Thoracic aorta (tissue), 2 donors: ENCODE results near the gene UVRAG. TPM values are rescaled to one million over a fixed set of nuclear protein-coding genes. Genes with fewer than 3 reads are reported as not detected.

Source experiments
- ATAC-seq: fragments of 150-250 bp; one replicate; pipeline ENCODE4 v1.8.0; 2017; ENCODE audit warnings: low read depth; ENCODE audit not compliant: insufficient number of reproducible peaks, low FRiP score
- DNase-seq: peaks from one replicate; pipeline ENCODE4 v3.0.0-alpha.2; 2020; ENCODE audit warnings: low spot score
- H3K27ac ChIP-seq, 2 donors: fragments of 200-600 bp; sonication (generic); 1 replicate in 1 of 2; 2 replicates in 1 of 2; pipeline ENCODE4 v1.5.1; 2016; ENCODE audit warnings: mild to moderate bottlenecking in 2 of 2, moderate library complexity in 2 of 2
- H3K27me3 ChIP-seq: fragments of 200-600 bp; sonication (generic); replicated peaks from 2 replicates; pipeline ENCODE4 v1.6.0; 2016; ENCODE audit warnings: mild to moderate bottlenecking; ENCODE audit not compliant: insufficient read depth
- H3K36me3 ChIP-seq: fragments of 200-600 bp; sonication (generic); one replicate; pipeline ENCODE4 v1.5.1; 2016
- H3K4me1 ChIP-seq, 2 donors: fragments of 200-600 bp; sonication (generic); 1 replicate in 1 of 2; 2 replicates in 1 of 2; pipeline versions ENCODE4 v1.5.1 to v1.6.0; 2016; ENCODE audit warnings: low read depth in 2 of 2, mild to moderate bottlenecking in 1 of 2; ENCODE audit not compliant: control insufficient read depth in 1 of 2
- H3K4me3 ChIP-seq: fragments of 200-600 bp; sonication (generic); 2 replicates; pipeline ENCODE4 v1.5.1; 2016; ENCODE audit warnings: mild to moderate bottlenecking
- H3K9me3 ChIP-seq: fragments of 200-600 bp; sonication (generic); 2 replicates; pipeline ENCODE4 v1.5.1; 2016
- CTCF ChIP-seq: fragments of 200-600 bp; sonication (generic); IDR thresholded peaks from one replicate; pipeline ENCODE4 v1.5.1; 2019; ENCODE audit warnings: antibody characterized with exemption
- total RNA-seq, 2 donors: library from RNA; depleted of rRNA; stranded (reverse); fragments of >200 nt; gene quantifications; one replicate each; pipeline versions ENCODE4 v1.1.0 to v1.2.3, GENCODE V29; 2016

UVRAG gene
- total RNA-seq, 2 donors from 2014 or later: 20.4 to 27.7 TPM

- TF ChIP-seq CTCF: no peak
- H3K27me3 ChIP-seq: no peaks in the 10 kb centered on the region
- H3K4me3 ChIP-seq: no peak overlapping the region
- no peaks in the 10 kb centered on the region for H3K36me3 ChIP-seq
- DNase-seq: no peak
- no peak for ATAC-seq
- no peak overlapping the region for H3K27ac ChIP-seq
- H3K4me1 ChIP-seq: no peaks in the 10 kb centered on the region
- no peaks in the 10 kb centered on the region for H3K9me3 ChIP-seq
Measured at GRCh38 chr11:75784085-75784478, 30.9 kb upstream of the UVRAG start.

GRCh38 chr11:75784506-75784905, 30.5 kb upstream of the UVRAG start:
- Histone ChIP-seq H3K4me3 (no peak overlapping the region), H3K36me3 (no peaks in the 10 kb centered on the region), H3K27ac (no peak overlapping the region), H3K4me1 (no peaks in the 10 kb centered on the region), H3K9me3 (no peaks in the 10 kb centered on the region), H3K27me3 (no peaks in the 10 kb centered on the region)
- no peak for TF ChIP-seq CTCF
- ATAC-seq (no peak), DNase-seq (no peak)

- no peaks in the 10 kb centered on the region for H3K36me3 ChIP-seq
- DNase-seq (no peak), ATAC-seq (no peak)
- H3K4me1 ChIP-seq: no peaks in the 10 kb centered on the region
- no peaks in the 10 kb centered on the region for H3K9me3 ChIP-seq
- H3K4me3 ChIP-seq: no peak overlapping the region
- no peak overlapping the region for H3K27ac ChIP-seq
- H3K27me3 ChIP-seq: no peaks in the 10 kb centered on the region
- no peak for TF ChIP-seq CTCF
Measured at GRCh38 chr11:75785187-75785586, 29.8 kb upstream of the UVRAG start.

- no peaks in the 10 kb centered on the region for H3K9me3 ChIP-seq
- H3K4me1 ChIP-seq: no peaks in the 10 kb centered on the region
- no peaks in the 10 kb centered on the region for H3K36me3 ChIP-seq
- H3K27me3 ChIP-seq: no peaks in the 10 kb centered on the region
- ATAC-seq (no peak), DNase-seq (no peak)
- H3K4me3 ChIP-seq: no peak overlapping the region
- TF ChIP-seq CTCF: no peak
- H3K27ac ChIP-seq: no peak overlapping the region
Measured at GRCh38 chr11:75786101-75786736, 28.8 kb upstream of the UVRAG start.

- no peak for TF ChIP-seq CTCF
- Histone ChIP-seq H3K27me3 (no peaks in the 10 kb centered on the region), H3K4me1 (no peaks in the 10 kb centered on the region), H3K4me3 (no peak overlapping the region), H3K27ac (no peak overlapping the region), H3K36me3 (no peaks in the 10 kb centered on the region), H3K9me3 (no peaks in the 10 kb centered on the region)
- no peak for ATAC-seq
- DNase-seq: no peak
Measured at GRCh38 chr11:75789521-75789920, 25.5 kb upstream of the UVRAG start.
